ENCODE measurements around the gene TP53INP2. TPM values are rescaled to one million over a fixed set of nuclear protein-coding genes. Genes with fewer than 3 reads are reported as not detected.

The TP53INP2 gene
- total and polyA plus RNA-seq, 2 of the 13 experiments (the other 11 are each of a cell fraction or from before 2014, with no cell fraction given), result 5.2 to 18.8 TPM

DNA sequence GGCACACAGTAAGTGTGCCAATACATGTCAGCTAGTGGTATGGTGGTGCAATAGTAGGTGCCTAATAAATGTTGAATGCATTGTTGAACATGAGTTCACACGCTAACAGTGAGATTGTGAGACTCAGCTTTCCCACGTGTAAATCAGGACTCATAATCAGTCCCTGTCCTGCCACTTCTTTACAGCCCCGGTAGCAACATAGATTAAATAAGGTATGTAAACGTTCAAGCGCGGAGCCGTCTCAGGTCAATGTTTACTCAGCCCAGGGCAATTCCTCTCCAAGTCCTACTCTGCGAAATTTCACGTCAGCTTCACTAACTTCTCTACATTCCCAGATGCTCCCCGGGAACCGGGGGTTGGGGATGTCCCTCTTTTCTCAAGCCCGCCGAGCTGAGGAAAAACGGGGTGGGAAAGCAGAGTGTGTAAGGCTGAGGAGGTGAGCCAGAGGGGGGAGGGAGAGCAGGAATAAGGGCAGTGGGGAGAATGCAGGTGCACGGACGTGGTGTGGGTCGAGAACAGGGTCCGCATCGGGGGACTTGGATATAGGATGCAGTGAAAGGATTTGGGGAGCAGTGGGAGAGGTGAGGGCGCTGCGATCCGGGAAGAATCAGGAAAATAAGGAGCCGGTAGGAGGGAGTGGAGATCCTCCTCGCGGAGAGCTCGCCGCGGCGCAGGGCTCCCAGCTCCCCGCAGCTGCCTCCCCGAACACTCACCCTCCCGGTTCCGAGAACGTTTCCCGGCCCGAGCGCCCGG lies 544 bp upstream of the TP53INP2 start (continued):
- TF ChIP-seq, protein P1, sequence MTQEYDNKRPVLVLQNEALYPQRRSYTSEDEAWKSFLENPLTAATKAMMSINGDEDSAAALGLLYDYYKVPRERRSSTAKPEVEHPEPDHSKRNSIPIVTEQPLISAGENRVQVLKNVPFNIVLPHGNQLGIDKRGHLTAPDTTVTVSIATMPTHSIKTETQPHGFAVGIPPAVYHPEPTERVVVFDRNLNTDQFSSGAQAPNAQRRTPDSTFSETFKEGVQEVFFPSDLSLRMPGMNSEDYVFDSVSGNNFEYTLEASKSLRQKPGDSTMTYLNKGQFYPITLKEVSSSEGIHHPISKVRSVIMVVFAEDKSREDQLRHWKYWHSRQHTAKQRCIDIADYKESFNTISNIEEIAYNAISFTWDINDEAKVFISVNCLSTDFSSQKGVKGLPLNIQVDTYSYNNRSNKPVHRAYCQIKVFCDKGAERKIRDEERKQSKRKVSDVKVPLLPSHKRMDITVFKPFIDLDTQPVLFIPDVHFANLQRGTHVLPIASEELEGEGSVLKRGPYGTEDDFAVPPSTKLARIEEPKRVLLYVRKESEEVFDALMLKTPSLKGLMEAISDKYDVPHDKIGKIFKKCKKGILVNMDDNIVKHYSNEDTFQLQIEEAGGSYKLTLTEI (CRISPR knock-in tag; conservative IDR thresholded peaks at IDR 0.05), result no peak
- TF ChIP-seq HES4 (CRISPR knock-in tag; IDR thresholded peaks at IDR 0.05; ENCODE audit: borderline replicate concordance), result peak; percentile 8; the same call in 1 of the 2 replicates
- no peak; the same call in 1 of the 2 replicates for TF ChIP-seq TBP (CRISPR knock-in tag; IDR thresholded peaks at IDR 0.05)
- TF ChIP-seq ZNF20 (CRISPR knock-in tag; IDR thresholded peaks at IDR 0.05), result no peak
- TF ChIP-seq NAIF1 (CRISPR knock-in tag; IDR thresholded peaks at IDR 0.05; ENCODE audit: borderline replicate concordance), result 0 out of 2 replicates have a peak, but pooled peaks have one; percentile 44
- TF ChIP-seq ZSCAN22 (CRISPR knock-in tag; IDR thresholded peaks at IDR 0.05), result peak; percentile 49; the same call in 1 of the 2 replicates
- no peak for TF ChIP-seq ZNF773 (CRISPR knock-in tag; IDR thresholded peaks at IDR 0.05; ENCODE audit: borderline replicate concordance)
- TF ChIP-seq, protein P2, sequence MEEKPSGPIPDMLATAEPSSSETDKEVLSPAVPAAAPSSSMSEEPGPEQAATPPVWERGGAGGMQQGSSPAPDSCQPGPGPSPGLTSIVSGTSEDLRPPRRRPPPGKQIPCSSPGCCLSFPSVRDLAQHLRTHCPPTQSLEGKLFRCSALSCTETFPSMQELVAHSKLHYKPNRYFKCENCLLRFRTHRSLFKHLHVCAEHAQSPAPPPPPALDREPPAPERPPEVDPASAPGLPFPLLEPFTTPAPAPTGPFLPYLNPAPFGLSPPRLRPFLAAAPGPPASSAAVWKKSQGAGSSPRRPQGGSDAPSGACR (CRISPR knock-in tag; IDR thresholded peaks at IDR 0.05), result no peak
- TF ChIP-seq ZNF780A (CRISPR knock-in tag; IDR thresholded peaks at IDR 0.05), result no peak
- no peak for TF ChIP-seq ZNF75D (CRISPR knock-in tag; IDR thresholded peaks at IDR 0.05; ENCODE audit: borderline replicate concordance)
- peak; percentile 31 for TF ChIP-seq EED (CRISPR knock-in tag; IDR thresholded peaks at IDR 0.05)
- TF ChIP-seq, protein P3, sequence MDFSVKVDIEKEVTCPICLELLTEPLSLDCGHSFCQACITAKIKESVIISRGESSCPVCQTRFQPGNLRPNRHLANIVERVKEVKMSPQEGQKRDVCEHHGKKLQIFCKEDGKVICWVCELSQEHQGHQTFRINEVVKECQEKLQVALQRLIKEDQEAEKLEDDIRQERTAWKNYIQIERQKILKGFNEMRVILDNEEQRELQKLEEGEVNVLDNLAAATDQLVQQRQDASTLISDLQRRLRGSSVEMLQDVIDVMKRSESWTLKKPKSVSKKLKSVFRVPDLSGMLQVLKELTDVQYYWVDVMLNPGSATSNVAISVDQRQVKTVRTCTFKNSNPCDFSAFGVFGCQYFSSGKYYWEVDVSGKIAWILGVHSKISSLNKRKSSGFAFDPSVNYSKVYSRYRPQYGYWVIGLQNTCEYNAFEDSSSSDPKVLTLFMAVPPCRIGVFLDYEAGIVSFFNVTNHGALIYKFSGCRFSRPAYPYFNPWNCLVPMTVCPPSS (IDR thresholded peaks at IDR 0.05), result no peak
- TF ChIP-seq, protein P4, sequence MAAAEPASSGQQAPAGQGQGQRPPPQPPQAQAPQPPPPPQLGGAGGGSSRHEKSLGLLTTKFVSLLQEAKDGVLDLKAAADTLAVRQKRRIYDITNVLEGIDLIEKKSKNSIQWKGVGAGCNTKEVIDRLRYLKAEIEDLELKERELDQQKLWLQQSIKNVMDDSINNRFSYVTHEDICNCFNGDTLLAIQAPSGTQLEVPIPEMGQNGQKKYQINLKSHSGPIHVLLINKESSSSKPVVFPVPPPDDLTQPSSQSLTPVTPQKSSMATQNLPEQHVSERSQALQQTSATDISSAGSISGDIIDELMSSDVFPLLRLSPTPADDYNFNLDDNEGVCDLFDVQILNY (CRISPR knock-in tag; conservative IDR thresholded peaks at IDR 0.05), result no peak
- TF ChIP-seq, protein P5, sequence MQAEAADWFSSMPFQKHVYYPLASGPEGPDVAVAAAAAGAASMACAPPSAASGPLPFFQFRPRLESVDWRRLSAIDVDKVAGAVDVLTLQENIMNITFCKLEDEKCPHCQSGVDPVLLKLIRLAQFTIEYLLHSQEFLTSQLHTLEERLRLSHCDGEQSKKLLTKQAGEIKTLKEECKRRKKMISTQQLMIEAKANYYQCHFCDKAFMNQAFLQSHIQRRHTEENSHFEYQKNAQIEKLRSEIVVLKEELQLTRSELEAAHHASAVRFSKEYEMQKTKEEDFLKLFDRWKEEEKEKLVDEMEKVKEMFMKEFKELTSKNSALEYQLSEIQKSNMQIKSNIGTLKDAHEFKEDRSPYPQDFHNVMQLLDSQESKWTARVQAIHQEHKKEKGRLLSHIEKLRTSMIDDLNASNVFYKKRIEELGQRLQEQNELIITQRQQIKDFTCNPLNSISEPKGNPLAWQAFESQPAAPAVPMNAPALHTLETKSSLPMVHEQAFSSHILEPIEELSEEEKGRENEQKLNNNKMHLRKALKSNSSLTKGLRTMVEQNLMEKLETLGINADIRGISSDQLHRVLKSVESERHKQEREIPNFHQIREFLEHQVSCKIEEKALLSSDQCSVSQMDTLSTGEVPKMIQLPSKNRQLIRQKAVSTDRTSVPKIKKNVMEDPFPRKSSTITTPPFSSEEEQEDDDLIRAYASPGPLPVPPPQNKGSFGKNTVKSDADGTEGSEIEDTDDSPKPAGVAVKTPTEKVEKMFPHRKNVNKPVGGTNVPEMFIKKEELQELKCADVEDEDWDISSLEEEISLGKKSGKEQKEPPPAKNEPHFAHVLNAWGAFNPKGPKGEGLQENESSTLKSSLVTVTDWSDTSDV (CRISPR knock-in tag; IDR thresholded peaks at IDR 0.05), result no peak; the same call in 1 of the 2 replicates
- TF ChIP-seq, protein P6, sequence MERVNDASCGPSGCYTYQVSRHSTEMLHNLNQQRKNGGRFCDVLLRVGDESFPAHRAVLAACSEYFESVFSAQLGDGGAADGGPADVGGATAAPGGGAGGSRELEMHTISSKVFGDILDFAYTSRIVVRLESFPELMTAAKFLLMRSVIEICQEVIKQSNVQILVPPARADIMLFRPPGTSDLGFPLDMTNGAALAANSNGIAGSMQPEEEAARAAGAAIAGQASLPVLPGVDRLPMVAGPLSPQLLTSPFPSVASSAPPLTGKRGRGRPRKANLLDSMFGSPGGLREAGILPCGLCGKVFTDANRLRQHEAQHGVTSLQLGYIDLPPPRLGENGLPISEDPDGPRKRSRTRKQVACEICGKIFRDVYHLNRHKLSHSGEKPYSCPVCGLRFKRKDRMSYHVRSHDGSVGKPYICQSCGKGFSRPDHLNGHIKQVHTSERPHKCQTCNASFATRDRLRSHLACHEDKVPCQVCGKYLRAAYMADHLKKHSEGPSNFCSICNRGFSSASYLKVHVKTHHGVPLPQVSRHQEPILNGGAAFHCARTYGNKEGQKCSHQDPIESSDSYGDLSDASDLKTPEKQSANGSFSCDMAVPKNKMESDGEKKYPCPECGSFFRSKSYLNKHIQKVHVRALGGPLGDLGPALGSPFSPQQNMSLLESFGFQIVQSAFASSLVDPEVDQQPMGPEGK (CRISPR knock-in tag; IDR thresholded peaks at IDR 0.05), result peak; percentile 45
